PC-3 (cell line): ENCODE results near the gene PLEKHH2. TPM values are rescaled to one million over a fixed set of nuclear protein-coding genes. Genes with fewer than 3 reads are reported as not detected.

Experiments used
- ATAC-seq: fragments of 200-7000 bp; cut with Tn5 transposase; 2 replicates; pipeline ENCODE4 v1.9.1; 2020; ENCODE audit warnings: mild to moderate bottlenecking, moderate library complexity
- BruUV-seq: library from RNA; stranded (reverse); fragments of 400-500 nt; replicated peaks from 2 replicates; lab custom pipeline; 2021; lab: Mats Ljungman, UMichigan
- CTCF ChIA-PET: fragments of 300-600 bp; sonication (Branson Sonifier 250); formaldehyde crosslinking; loops from one replicate; lab custom pipeline; 2022; ENCODE audit warnings: antibody characterized with exemption; lab: Charles Lee
- POLR2A ChIA-PET: fragments of 300-600 bp; sonication (Branson Sonifier 250); formaldehyde crosslinking; loops from one replicate; lab custom pipeline; 2022; ENCODE audit warnings: antibody characterized with exemption; ENCODE audit not compliant: unreplicated experiment; lab: Charles Lee
- DNase-seq: peaks from one replicate; pipeline ENCODE4 v3.0.0-alpha.2; 2015
- H2AFZ ChIP-seq: fragments of 300-600 bp; sonication (generic); 2 replicates; pipeline ENCODE4 v1.6.0; 2016; ENCODE audit warnings: antibody characterized with exemption, low read length
- H3F3A ChIP-seq: fragments of 300-600 bp; sonication (generic); one replicate; pipeline ENCODE4 v1.6.0; 2017; ENCODE audit warnings: antibody characterized with exemption, low read length, control low read depth, mild to moderate bottlenecking; ENCODE audit not compliant: unreplicated experiment
- H3K27ac ChIP-seq: fragments of 300-600 bp; sonication (generic); 2 replicates; pipeline ENCODE4 v1.5.1; 2016; ENCODE audit warnings: mild to moderate bottlenecking, low read length
- H3K27me3 ChIP-seq: fragments of 300-600 bp; sonication (generic); 2 replicates; pipeline ENCODE4 v1.6.1; 2016; ENCODE audit warnings: low read length, mixed read lengths
- H3K36me3 ChIP-seq: fragments of 300-600 bp; sonication (generic); 2 replicates; pipeline ENCODE4 v1.6.1; 2016; ENCODE audit warnings: low read depth, mixed run types, low read length, mixed read lengths
- H3K4me1 ChIP-seq: fragments of 300-600 bp; sonication (generic); 2 replicates; pipeline ENCODE4 v1.5.1; 2016; ENCODE audit warnings: low read length; ENCODE audit not compliant: insufficient read depth
- H3K4me2 ChIP-seq: fragments of 300-600 bp; sonication (generic); 2 replicates; pipeline ENCODE4 v1.6.0; 2016; ENCODE audit warnings: low read length
- H3K4me3 ChIP-seq: fragments of 300-600 bp; sonication (generic); 2 replicates; pipeline ENCODE4 v1.5.1; 2016; ENCODE audit warnings: mild to moderate bottlenecking, low read length, mixed read lengths
- H3K79me2 ChIP-seq: fragments of 300-600 bp; sonication (generic); 2 replicates; pipeline ENCODE4 v1.6.1; 2017; ENCODE audit warnings: low read length, mixed read lengths
- H3K9ac ChIP-seq: fragments of 300-600 bp; sonication (generic); 2 replicates; pipeline ENCODE4 v1.6.0; 2016; ENCODE audit warnings: mild to moderate bottlenecking, low read length
- H3K9me2 ChIP-seq: fragments of 300-600 bp; sonication (generic); replicated peaks from 2 replicates; pipeline ENCODE4 v1.6.1; 2016; ENCODE audit warnings: mixed run types, low read length, mixed read lengths
- H3K9me3 ChIP-seq: fragments of 300-600 bp; sonication (generic); 2 replicates; pipeline ENCODE4 v1.6.1; 2016; ENCODE audit warnings: low read length, mixed read lengths
- H4K20me1 ChIP-seq: fragments of 300-600 bp; sonication (generic); 2 replicates; pipeline ENCODE4 v1.6.1; 2016; ENCODE audit warnings: low read length, mixed read lengths
- EZH2 ChIP-seq: fragments of 300-600 bp; sonication (generic); IDR thresholded peaks from one replicate; pipeline ENCODE4 v1.6.1; 2017; ENCODE audit warnings: antibody characterized with exemption, mild to moderate bottlenecking, low read length; ENCODE audit not compliant: unreplicated experiment
- EZH2phosphoT487 ChIP-seq: fragments of 300-600 bp; sonication (generic); IDR thresholded peaks from 2 replicates; pipeline ENCODE4 v1.6.1; 2018; ENCODE audit warnings: mild to moderate bottlenecking, antibody characterized with exemption, low read length, borderline replicate concordance
- intact Hi-C: fragments of 100-400 bp; cut with micrococcal nuclease; formaldehyde crosslinking; loops from 2 replicates; pipeline ENCODE4 v1.9.0; 2023
- total RNA-seq: library from RNA; depleted of rRNA; stranded (reverse); fragments of >200 nt; gene quantifications from 2 replicates; pipeline ENCODE4 v1.2.3, GENCODE V29; 2014
- TF ChIP-seq, protein P1 (sequence below): fragments of 300-600 bp; sonication (generic); conservative IDR thresholded peaks from 2 replicates; pipeline ENCODE4 v1.5.1; 2017; ENCODE audit warnings: antibody characterized with exemption, low read depth, mild to moderate bottlenecking, low read length

Gene PLEKHH2
- total RNA-seq, 1 experiment from 2014 or later: 1.9 TPM

- Histone ChIP-seq H3K36me3 (no peaks in the 10 kb centered on the region), H4K20me1 (no peaks in the 10 kb centered on the region), H3K27me3 (no peaks in the 10 kb centered on the region), H2AFZ (no peak overlapping the region), H3K9me2 (no peaks in the 10 kb centered on the region), H3F3A (no peaks in the 10 kb centered on the region), H3K4me3 (no peak overlapping the region), H3K79me2 (no peaks in the 10 kb centered on the region), H3K4me1 (no peaks in the 10 kb centered on the region), H3K27ac (no peak overlapping the region), H3K4me2 (no peak overlapping the region), H3K9me3 (no peaks in the 10 kb centered on the region), H3K9ac (no peak overlapping the region)
- intact Hi-C loops: no loop called here
- POLR2A ChIA-PET: no interaction called here
- ATAC-seq: no peak
- no peak for DNase-seq
- BruUV-seq: no TSS peak
- TF ChIP-seq EZH2 (no peak), EZH2phosphoT487 (no peak)
- TF ChIP-seq, protein P1, sequence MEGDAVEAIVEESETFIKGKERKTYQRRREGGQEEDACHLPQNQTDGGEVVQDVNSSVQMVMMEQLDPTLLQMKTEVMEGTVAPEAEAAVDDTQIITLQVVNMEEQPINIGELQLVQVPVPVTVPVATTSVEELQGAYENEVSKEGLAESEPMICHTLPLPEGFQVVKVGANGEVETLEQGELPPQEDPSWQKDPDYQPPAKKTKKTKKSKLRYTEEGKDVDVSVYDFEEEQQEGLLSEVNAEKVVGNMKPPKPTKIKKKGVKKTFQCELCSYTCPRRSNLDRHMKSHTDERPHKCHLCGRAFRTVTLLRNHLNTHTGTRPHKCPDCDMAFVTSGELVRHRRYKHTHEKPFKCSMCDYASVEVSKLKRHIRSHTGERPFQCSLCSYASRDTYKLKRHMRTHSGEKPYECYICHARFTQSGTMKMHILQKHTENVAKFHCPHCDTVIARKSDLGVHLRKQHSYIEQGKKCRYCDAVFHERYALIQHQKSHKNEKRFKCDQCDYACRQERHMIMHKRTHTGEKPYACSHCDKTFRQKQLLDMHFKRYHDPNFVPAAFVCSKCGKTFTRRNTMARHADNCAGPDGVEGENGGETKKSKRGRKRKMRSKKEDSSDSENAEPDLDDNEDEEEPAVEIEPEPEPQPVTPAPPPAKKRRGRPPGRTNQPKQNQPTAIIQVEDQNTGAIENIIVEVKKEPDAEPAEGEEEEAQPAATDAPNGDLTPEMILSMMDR: no peak
- CTCF ChIA-PET: no interaction called here
Observed at GRCh38 chr2:43791035-43791765, 154.1 kb downstream of the PLEKHH2 start.

- no peak overlapping the region for H2AFZ ChIP-seq
- TF ChIP-seq EZH2phosphoT487: no peak
- TF ChIP-seq, protein P1: no peak
- no peak for TF ChIP-seq EZH2
- no peaks in the 10 kb centered on the region for H3K4me1 ChIP-seq
- no peaks in the 10 kb centered on the region for H3K79me2 ChIP-seq
- H3K9me3 ChIP-seq: no peaks in the 10 kb centered on the region
- CTCF ChIA-PET: no interaction called here
- no peaks in the 10 kb centered on the region for H3K27me3 ChIP-seq
- H3F3A ChIP-seq: no peaks in the 10 kb centered on the region
- DNase-seq (no peak), ATAC-seq (no peak)
- H4K20me1 ChIP-seq: no peaks in the 10 kb centered on the region
- no peak overlapping the region for H3K9ac ChIP-seq
- H3K27ac ChIP-seq: no peak overlapping the region
- no peak overlapping the region for H3K4me3 ChIP-seq
- BruUV-seq: no TSS peak
- intact Hi-C loops: no loop called here
- no peaks in the 10 kb centered on the region for H3K36me3 ChIP-seq
- POLR2A ChIA-PET: no interaction called here
- H3K9me2 ChIP-seq: no peaks in the 10 kb centered on the region
- no peak overlapping the region for H3K4me2 ChIP-seq
Observed at GRCh38 chr2:43792653-43793052, 155.6 kb downstream of the PLEKHH2 start.

DNA sequence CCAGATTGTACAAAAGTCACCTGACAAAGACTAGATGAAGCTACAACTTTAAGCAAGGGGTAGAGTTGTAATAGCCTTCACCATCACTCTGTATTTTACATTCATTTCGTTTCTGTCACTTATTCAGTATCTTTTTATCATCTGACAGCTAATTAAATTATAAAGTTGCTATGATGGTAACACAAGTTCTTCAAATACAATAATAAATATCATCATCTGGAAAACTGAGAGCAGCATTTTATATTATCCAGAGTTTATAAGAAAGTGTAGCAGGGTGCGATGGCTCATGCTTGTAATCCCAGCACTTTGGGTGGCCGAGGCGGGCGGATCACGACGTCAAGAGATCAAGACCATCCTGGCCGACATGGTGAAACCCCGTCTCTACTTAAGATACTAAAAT, 157.9 kb downstream of the PLEKHH2 start:
- H3K36me3 ChIP-seq: no peaks in the 10 kb centered on the region
- no peaks in the 10 kb centered on the region for H3K9me3 ChIP-seq
- H4K20me1 ChIP-seq: no peaks in the 10 kb centered on the region
- intact Hi-C loops: no loop called here
- H3K27me3 ChIP-seq: no peaks in the 10 kb centered on the region
- POLR2A ChIA-PET: no interaction called here
- no peak overlapping the region for H3K27ac ChIP-seq
- DNase-seq (no peak), ATAC-seq (no peak)
- TF ChIP-seq, protein P1: no peak
- TF ChIP-seq EZH2: no peak
- no peak for TF ChIP-seq EZH2phosphoT487
- no peaks in the 10 kb centered on the region for H3K79me2 ChIP-seq
- H3K4me1 ChIP-seq: no peaks in the 10 kb centered on the region
- no peaks in the 10 kb centered on the region for H3F3A ChIP-seq
- no peak overlapping the region for H3K9ac ChIP-seq
- H3K4me3 ChIP-seq: no peak overlapping the region
- no TSS peak for BruUV-seq
- H2AFZ ChIP-seq: no peak overlapping the region
- no peaks in the 10 kb centered on the region for H3K9me2 ChIP-seq
- H3K4me2 ChIP-seq: no peak overlapping the region
- CTCF ChIA-PET: no interaction called here
